Body of pancreas (tissue), 4 donors: ENCODE data around the gene SCIN. TPM values are rescaled to one million over a fixed set of nuclear protein-coding genes. Genes with fewer than 3 reads are reported as not detected.
"Not testable (repeated sequence)": the region's sequence is repeated elsewhere in the genome, so short reads cannot be mapped to it uniquely, and the experiment has no call there.

ENCODE experiments used
- ATAC-seq: fragments of 150-250 bp; one replicate; pipeline ENCODE4 v1.9.1; 2016
- DNase-seq, 4 donors: peaks; one replicate each; pipeline ENCODE4 v3.0.0-alpha.2; 2019
- H3K27ac ChIP-seq, 4 donors: fragments of 200-600 bp; sonication (generic); 1 replicate in 3 of 4; 2 replicates in 1 of 4; pipeline versions ENCODE4 v1.5.1 to v1.6.1; 2016 to 2019; ENCODE audit warnings: mild to moderate bottlenecking in 1 of 4, mixed read lengths in 1 of 4, moderate library complexity in 1 of 4
- H3K27me3 ChIP-seq, 2 donors: fragments of 200-600 bp; sonication (generic); one replicate each; pipeline ENCODE4 v1.6.0; 2016; ENCODE audit warnings: mild to moderate bottlenecking in 1 of 2
- H3K36me3 ChIP-seq, 2 donors: fragments of 200-600 bp; sonication (generic); replicated peaks in 1 of 2; 2 replicates each; pipeline ENCODE4 v1.5.1; 2016; ENCODE audit warnings: low read depth in 2 of 2; ENCODE audit not compliant: insufficient read depth in 1 of 2
- H3K4me1 ChIP-seq: fragments of 200-600 bp; sonication (generic); one replicate; pipeline ENCODE4 v1.6.0; 2016
- H3K4me3 ChIP-seq, 2 donors: fragments of 200-600 bp; sonication (generic); 1 replicate in 1 of 2; 2 replicates in 1 of 2; pipeline ENCODE4 v1.5.1; 2016 to 2019
- H3K9me3 ChIP-seq, 3 donors: fragments of 200-600 bp; sonication (generic); 1 replicate in 2 of 3; 2 replicates in 1 of 3; pipeline ENCODE4 v1.5.1; 2016
- CTCF ChIP-seq, 7 experiments: fragments of 450-650 bp in 4 of 7; fragments of 200-600 bp in 3 of 7; sonication (generic) in 3 of 7; IDR thresholded peaks; one replicate each; pipeline ENCODE4 v1.5.1; 2016 to 2019; ENCODE audit warnings: antibody characterized with exemption in 7 of 7
- POLR2A ChIP-seq, 3 donors: fragments of 450-650 bp; IDR thresholded peaks; one replicate each; pipeline ENCODE4 v1.6.1; 2016; ENCODE audit warnings: antibody characterized with exemption in 3 of 3, mild to moderate bottlenecking in 2 of 3
- WGBS, 2 donors: methylation state at CpG; one replicate each; pipeline ENCODE4 v1.1.5; 2017; 5-methylcytosine and 5-hydroxymethylcytosine counted together
- intact Hi-C: fragments of 100-400 bp; cut with DNase I; formaldehyde crosslinking; loops from one replicate; pipeline ENCODE4 v1.15.1; 2023
- total RNA-seq, 2 donors: library from RNA; depleted of rRNA; stranded (reverse); fragments of >200 nt; gene quantifications; one replicate each; pipeline ENCODE4 v1.1.0, GENCODE V29; 2016

Gene SCIN
- total RNA-seq, 2 donors from 2014 or later, result 1.3 TPM; not detected in 1

- 81 to 86% methylated on average over 2 to 6 of the region's 6 CpGs for WGBS, 2 donors
- no peaks in the 10 kb centered on the region for H3K4me1 ChIP-seq
- no peaks in the 10 kb centered on the region for H3K36me3 ChIP-seq
- TF ChIP-seq POLR2A (IDR thresholded peaks at IDR 0.05), result no peak
- no peak for TF ChIP-seq CTCF (IDR thresholded peaks at IDR 0.05)
- no peak overlapping the region for H3K27ac ChIP-seq
- no peak for DNase-seq
- intact Hi-C loops, result no loop called here
- no peak for ATAC-seq
- H3K9me3 ChIP-seq, result no peaks in the 10 kb centered on the region
- no peaks in the 10 kb centered on the region for H3K27me3 ChIP-seq
- H3K4me3 ChIP-seq, result no peak overlapping the region
Measured at GRCh38 chr7:12661581-12661980, 91.1 kb downstream of the SCIN start.

GRCh38 chr7:12670000-12670729, 99.6 kb downstream of the SCIN start:
- intact Hi-C loops, result no loop called here
- H3K27ac ChIP-seq, result no peak overlapping the region
- no peaks in the 10 kb centered on the region for H3K36me3 ChIP-seq
- TF ChIP-seq CTCF (IDR thresholded peaks at IDR 0.05) (no peak), POLR2A (IDR thresholded peaks at IDR 0.05) (no peak)
- H3K4me1 ChIP-seq, result no peaks in the 10 kb centered on the region
- ATAC-seq (no peak), DNase-seq (peak in 1 of 4 donors; percentile 18)
- no peak overlapping the region for H3K4me3 ChIP-seq
- WGBS, 2 donors, result 19 to 26% methylated on average over 1 of the region's 1 CpG
- H3K9me3 ChIP-seq, result no peaks in the 10 kb centered on the region
- H3K27me3 ChIP-seq, result no peaks in the 10 kb centered on the region

GRCh38 chr7:12670743-12671520, 100.4 kb downstream of the SCIN start:
- Histone ChIP-seq H3K4me1 (no peaks in the 10 kb centered on the region), H3K9me3 (no peaks in the 10 kb centered on the region), H3K36me3 (no peaks in the 10 kb centered on the region), H3K4me3 (no peak overlapping the region), H3K27me3 (no peaks in the 10 kb centered on the region), H3K27ac (no peak overlapping the region)
- ATAC-seq, result no peak
- no peak for DNase-seq
- 65 to 70% methylated on average over 6 of the region's 6 CpGs for WGBS, 2 donors
- intact Hi-C loops, result no loop called here
- TF ChIP-seq CTCF (IDR thresholded peaks at IDR 0.05) (no peak), POLR2A (IDR thresholded peaks at IDR 0.05) (no peak)

GRCh38 chr7:12673436-12673835, 102.9 kb downstream of the SCIN start:
- ATAC-seq, H3K27ac ChIP-seq, H3K27me3 ChIP-seq, H3K4me3 ChIP-seq, DNase-seq, H3K4me1 ChIP-seq, H3K36me3 ChIP-seq, H3K9me3 ChIP-seq, intact Hi-C loops: not testable (repeated sequence)
- 51 to 63% methylated on average over 7 of the region's 7 CpGs for WGBS, 2 donors

GRCh38 chr7:12674053-12674452, 103.5 kb downstream of the SCIN start:
- H3K27me3 ChIP-seq, result no peaks in the 10 kb centered on the region
- WGBS, 2 donors, result 69 to 81% methylated on average over 2 of the region's 2 CpGs
- no peaks in the 10 kb centered on the region for H3K9me3 ChIP-seq
- no peak overlapping the region for H3K27ac ChIP-seq
- TF ChIP-seq CTCF (IDR thresholded peaks at IDR 0.05) (no peak), POLR2A (IDR thresholded peaks at IDR 0.05) (no peak)
- ATAC-seq (no peak), DNase-seq (no peak)
- H3K36me3 ChIP-seq, result no peaks in the 10 kb centered on the region
- no peak overlapping the region for H3K4me3 ChIP-seq
- intact Hi-C loops, result no loop called here
- H3K4me1 ChIP-seq, result no peaks in the 10 kb centered on the region
